Measurements from ENCODE around the gene ZNF892. TPM values are rescaled to one million over a fixed set of nuclear protein-coding genes. Genes with fewer than 3 reads are reported as not detected.

ZNF892 gene
- 15.9 TPM for polyA plus RNA-seq (2013, experiment 1 of 4)
- polyA plus RNA-seq (2013, experiment 2 of 4) = 15.9 TPM
- 7.6 TPM for polyA plus RNA-seq (2013, experiment 3 of 4)
- 8.6 TPM for polyA plus RNA-seq (2013, experiment 4 of 4)

DNA sequence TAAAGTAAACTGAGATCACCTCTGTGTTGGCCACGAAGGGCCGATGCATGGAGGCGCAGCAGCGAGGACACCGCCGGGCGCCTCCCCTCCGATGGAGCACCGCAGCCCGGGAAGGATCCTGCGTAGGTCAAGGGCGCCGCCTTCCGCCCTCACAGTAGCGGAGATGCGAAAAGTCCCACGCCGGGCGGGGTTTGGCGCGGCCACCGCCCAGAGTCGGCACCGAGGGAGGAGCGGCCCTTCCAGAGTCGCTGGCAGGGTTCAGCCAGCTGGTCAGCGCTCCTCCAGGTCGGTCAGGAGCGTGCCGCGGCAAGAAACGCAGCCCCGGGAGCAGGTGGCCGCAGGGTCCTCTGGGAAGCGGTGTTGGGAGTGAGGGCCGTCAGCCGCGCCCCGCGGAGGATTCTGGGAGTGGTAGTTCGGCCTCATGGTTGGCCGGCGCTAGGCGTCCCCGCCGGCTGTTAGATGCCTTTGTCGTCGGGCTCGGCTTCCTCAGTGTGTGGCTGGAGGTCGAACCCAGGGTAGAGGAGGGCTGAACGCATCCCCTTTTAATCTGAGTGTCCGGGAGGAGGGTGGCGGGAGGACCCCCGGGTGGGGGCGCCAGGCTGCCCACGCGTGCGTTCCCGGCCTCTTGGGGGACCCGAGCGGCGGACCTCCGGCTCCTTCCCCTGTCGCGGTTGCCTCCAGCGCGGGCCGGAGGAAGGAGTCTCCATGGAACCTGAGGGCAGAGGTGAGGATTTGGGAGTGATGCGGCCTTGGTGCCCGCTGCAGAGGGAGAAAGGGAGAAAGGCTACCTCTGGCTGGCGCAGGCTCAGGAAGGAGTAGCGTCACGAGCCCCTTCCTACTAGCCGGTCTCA is at the start of gene ZNF892:
ZNF892 (plus strand) TSS at position 411 of the 851 bp plus-strand sequence; CDS start at position 706, 295 bp downstream.
- H3K27ac ChIP-seq (ENCODE audit: insufficient read depth, low read depth, low read length, poor library complexity, severe bottlenecking) = no peak within 1 kb of the TSS
- H3K27me3 ChIP-seq (ENCODE audit: control insufficient read depth, insufficient read depth, low read length, poor library complexity, severe bottlenecking) = peaks cover 7% of the 10 kb centered on the region
- WGBS, 2 experiments = 1% methylated on average over 74 of the region's 74 CpGs
- peak within 1 kb of the TSS; percentile 74 for H3K4me3 ChIP-seq (ENCODE audit: insufficient read depth, low read depth, low read length)
- peaks cover 33% of the 10 kb centered on the region for H3K36me3 ChIP-seq (ENCODE audit: control insufficient read depth, insufficient read depth, low read length)
- H3K9me3 ChIP-seq (ENCODE audit: control insufficient read depth, low read length) = no peaks in the 10 kb centered on the region
- H3K4me1 ChIP-seq (ENCODE audit: control insufficient read depth, insufficient read depth, low read length) = peaks cover 8% of the 10 kb centered on the region

DNA sequence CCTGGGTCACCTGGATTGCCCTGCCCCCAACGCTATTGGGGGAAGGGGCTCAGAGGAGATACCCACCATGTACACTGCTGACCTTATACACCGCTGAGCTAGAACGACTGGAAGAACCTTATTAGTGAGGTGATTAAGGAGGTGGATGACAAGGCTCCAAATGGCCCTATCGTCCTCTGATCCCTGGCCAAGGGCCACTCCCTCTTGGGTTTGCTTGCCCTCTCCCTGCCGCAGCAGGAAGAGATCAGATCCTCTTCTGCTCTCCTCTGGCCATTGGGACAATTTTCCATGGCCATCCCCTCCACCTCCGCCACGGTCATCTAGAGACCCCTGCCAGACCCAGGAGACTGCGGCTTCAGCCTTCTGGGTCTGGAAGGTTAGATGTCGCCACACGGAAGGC is 48.9 kb upstream of the ZNF892 start:
- 83 to 85% methylated on average over 10 of the region's 10 CpGs for WGBS, 2 experiments
- H3K36me3 ChIP-seq (ENCODE audit: control insufficient read depth, insufficient read depth, low read length) = peaks cover 9% of the 10 kb centered on the region
- peaks cover 7% of the 10 kb centered on the region for H3K27me3 ChIP-seq (ENCODE audit: control insufficient read depth, insufficient read depth, low read length, poor library complexity, severe bottlenecking)
- H3K4me1 ChIP-seq (ENCODE audit: control insufficient read depth, insufficient read depth, low read length) = no peaks in the 10 kb centered on the region
- H3K4me3 ChIP-seq (ENCODE audit: insufficient read depth, low read depth, low read length) = peak overlapping the region; percentile 69
- no peak overlapping the region for H3K27ac ChIP-seq (ENCODE audit: insufficient read depth, low read depth, low read length, poor library complexity, severe bottlenecking)
- H3K9me3 ChIP-seq (ENCODE audit: control insufficient read depth, low read length) = no peaks in the 10 kb centered on the region

- Histone ChIP-seq H3K36me3 (ENCODE audit: control insufficient read depth, insufficient read depth, low read length) (peaks cover 9% of the 10 kb centered on the region), H3K27ac (ENCODE audit: insufficient read depth, low read depth, low read length, poor library complexity, severe bottlenecking) (no peak overlapping the region), H3K9me3 (ENCODE audit: control insufficient read depth, low read length) (no peaks in the 10 kb centered on the region), H3K4me1 (ENCODE audit: control insufficient read depth, insufficient read depth, low read length) (no peaks in the 10 kb centered on the region), H3K4me3 (ENCODE audit: insufficient read depth, low read depth, low read length) (peak overlapping the region; percentile 69), H3K27me3 (ENCODE audit: control insufficient read depth, insufficient read depth, low read length, poor library complexity, severe bottlenecking) (peaks cover 7% of the 10 kb centered on the region)
- 5% methylated on average over 58 of the region's 58 CpGs for WGBS, 2 experiments
These were observed 48.3 kb upstream of the ZNF892 start for GRCh38 chr2:95158891-95159619.

DNA sequence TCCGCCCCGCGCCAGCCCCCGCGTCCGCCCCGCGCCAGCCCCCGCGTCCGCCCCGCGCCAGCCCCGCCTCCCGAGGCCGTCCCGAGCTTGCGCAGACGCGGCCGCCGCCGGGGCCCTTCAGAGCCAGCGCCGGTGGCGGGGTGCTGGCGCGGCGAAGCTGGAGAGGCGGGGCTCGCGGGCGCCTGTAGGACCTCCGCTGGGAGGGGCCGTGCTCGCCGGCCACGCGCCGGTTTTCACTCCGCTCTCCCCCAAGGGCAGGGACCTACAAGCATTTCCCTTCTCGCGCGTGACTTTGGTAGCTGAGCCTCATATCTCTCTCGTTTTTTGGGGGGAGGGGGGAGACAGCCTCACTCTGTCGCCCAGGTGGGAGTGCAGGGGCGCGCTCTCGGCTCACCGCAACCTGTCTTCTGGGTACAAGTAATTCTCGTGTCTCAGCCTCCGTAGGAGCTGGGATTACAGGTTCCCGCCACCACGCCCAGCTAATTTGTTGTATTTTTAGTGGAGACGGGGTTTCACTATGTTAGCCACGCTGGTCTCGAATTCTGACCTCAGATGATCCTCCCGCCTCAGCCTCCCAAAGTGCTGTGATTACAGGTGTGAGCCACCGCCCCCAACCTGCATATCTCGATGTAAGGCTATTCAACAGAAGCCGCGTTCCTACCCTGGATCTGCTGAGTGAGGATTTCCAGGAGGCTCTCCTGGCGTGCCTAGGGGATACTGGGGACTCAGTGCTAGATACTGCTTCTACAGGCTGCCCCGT is 47.5 kb upstream of the ZNF892 start, which contains the start of gene ZNF514:
ZNF514 (minus strand) TSS at position 159 of the 760 bp plus-strand sequence. CDS start 6,595 bp downstream, outside the sequence.
- H3K9me3 ChIP-seq (ENCODE audit: control insufficient read depth, low read length) = no peaks in the 10 kb centered on the region

GRCh38 chr2:95165030-95165370 is 42.3 kb upstream of the ZNF892 start:
- Histone ChIP-seq H3K27me3 (ENCODE audit: control insufficient read depth, insufficient read depth, low read length, poor library complexity, severe bottlenecking) (peaks cover 4% of the 10 kb centered on the region), H3K9me3 (ENCODE audit: control insufficient read depth, low read length) (no peaks in the 10 kb centered on the region), H3K27ac (ENCODE audit: insufficient read depth, low read depth, low read length, poor library complexity, severe bottlenecking) (peak overlapping the region; percentile 67), H3K36me3 (ENCODE audit: control insufficient read depth, insufficient read depth, low read length) (no peaks in the 10 kb centered on the region), H3K4me3 (ENCODE audit: insufficient read depth, low read depth, low read length) (peak overlapping the region; percentile 85), H3K4me1 (ENCODE audit: control insufficient read depth, insufficient read depth, low read length) (peaks cover 3% of the 10 kb centered on the region)
- 4% methylated on average over 9 of the region's 9 CpGs for WGBS, 2 experiments

More for the DNA sequence above, 47.5 kb upstream of the ZNF892 start, which contains the start of gene ZNF514:
- Histone ChIP-seq H3K4me3 (ENCODE audit: insufficient read depth, low read depth, low read length) (peak within 1 kb of the TSS; percentile 69), H3K27me3 (ENCODE audit: control insufficient read depth, insufficient read depth, low read length, poor library complexity, severe bottlenecking) (peaks cover 7% of the 10 kb centered on the region), H3K4me1 (ENCODE audit: control insufficient read depth, insufficient read depth, low read length) (peaks cover 3% of the 10 kb centered on the region), H3K36me3 (ENCODE audit: control insufficient read depth, insufficient read depth, low read length) (peaks cover 9% of the 10 kb centered on the region), H3K27ac (ENCODE audit: insufficient read depth, low read depth, low read length, poor library complexity, severe bottlenecking) (no peak within 1 kb of the TSS)
- 11 to 12% methylated on average over 64 of the region's 64 CpGs for WGBS, 2 experiments

- Histone ChIP-seq H3K36me3 (ENCODE audit: control insufficient read depth, insufficient read depth, low read length) (no peaks in the 10 kb centered on the region), H3K9me3 (ENCODE audit: control insufficient read depth, low read length) (no peaks in the 10 kb centered on the region), H3K27ac (ENCODE audit: insufficient read depth, low read depth, low read length, poor library complexity, severe bottlenecking) (peak within 1 kb of the TSS; percentile 67), H3K4me3 (ENCODE audit: insufficient read depth, low read depth, low read length) (peak within 1 kb of the TSS; percentile 85), H3K4me1 (ENCODE audit: control insufficient read depth, insufficient read depth, low read length) (peaks cover 3% of the 10 kb centered on the region), H3K27me3 (ENCODE audit: control insufficient read depth, insufficient read depth, low read length, poor library complexity, severe bottlenecking) (peaks cover 4% of the 10 kb centered on the region)
- WGBS, 2 experiments = 0% methylated on average over 56 of the region's 56 CpGs
These were observed 41.8 kb upstream of the ZNF892 start, which contains the start of gene ZNF2 for GRCh38 chr2:95165371-95166064. Gene ZNF2, plus strand, starts transcription at chr2:95165809. Its CDS starts 10,418 bp downstream, at chr2:95176227.

DNA sequence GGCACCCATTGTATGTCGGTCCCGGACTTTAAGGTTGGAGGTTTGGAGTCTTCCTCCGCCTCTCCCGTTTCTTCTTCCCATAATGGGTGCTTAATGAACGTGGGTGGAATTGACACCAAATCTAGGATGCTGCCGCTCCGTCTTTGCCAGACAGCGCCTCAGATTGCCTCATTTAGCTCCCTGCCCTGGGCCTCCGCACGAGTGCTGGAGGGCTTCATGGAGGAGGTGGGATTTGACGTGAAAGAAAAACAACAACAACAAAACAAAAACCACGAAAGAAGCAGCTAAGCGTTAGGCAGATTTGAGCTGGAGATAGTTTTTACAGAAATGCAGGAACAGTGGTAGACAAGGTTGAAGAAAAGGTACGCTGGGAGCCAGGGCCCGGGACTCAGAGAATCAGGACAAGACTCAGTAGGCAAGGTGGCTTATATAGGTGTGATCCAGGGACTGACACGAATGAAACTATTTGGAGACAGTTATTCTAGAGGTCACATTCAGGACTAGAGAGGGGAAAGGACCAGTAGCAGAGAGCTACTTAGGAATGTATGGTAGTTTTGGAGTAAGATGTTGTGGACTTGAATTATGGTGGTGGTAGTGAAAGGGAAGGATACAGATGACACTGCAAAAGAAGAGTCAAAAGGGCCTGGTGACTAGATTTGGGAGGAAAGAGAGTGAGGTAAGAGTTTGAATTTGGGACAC is 41.1 kb upstream of the ZNF892 start:
- H3K27ac ChIP-seq (ENCODE audit: insufficient read depth, low read depth, low read length, poor library complexity, severe bottlenecking) = no peak overlapping the region
- H3K36me3 ChIP-seq (ENCODE audit: control insufficient read depth, insufficient read depth, low read length) = no peaks in the 10 kb centered on the region
- 15% methylated on average over 15 to 16 of the region's 16 CpGs for WGBS, 2 experiments
- H3K27me3 ChIP-seq (ENCODE audit: control insufficient read depth, insufficient read depth, low read length, poor library complexity, severe bottlenecking) = peaks cover 4% of the 10 kb centered on the region
- peaks cover 3% of the 10 kb centered on the region for H3K4me1 ChIP-seq (ENCODE audit: control insufficient read depth, insufficient read depth, low read length)
- peak overlapping the region; percentile 85 for H3K4me3 ChIP-seq (ENCODE audit: insufficient read depth, low read depth, low read length)
- no peaks in the 10 kb centered on the region for H3K9me3 ChIP-seq (ENCODE audit: control insufficient read depth, low read length)

DNA sequence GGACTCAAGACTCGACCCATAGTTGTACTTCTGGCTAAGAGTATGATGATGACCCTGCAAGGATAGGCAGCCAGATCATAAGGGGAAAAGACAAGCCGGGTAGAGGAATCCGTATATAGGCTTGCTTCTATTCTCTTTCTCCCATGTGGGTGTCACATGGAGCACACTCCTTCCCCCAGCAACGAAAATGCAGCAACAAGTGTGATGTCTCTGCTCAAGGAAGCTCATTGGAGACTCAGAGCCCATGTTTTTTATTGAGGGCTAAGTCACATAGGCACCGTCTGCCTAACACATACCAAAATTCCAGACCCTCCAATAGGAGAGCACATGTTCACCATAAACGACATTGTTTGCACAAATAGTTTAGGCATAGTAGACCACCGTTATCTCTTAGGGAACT is 35.4 kb upstream of the ZNF892 start:
- H3K27ac ChIP-seq (ENCODE audit: insufficient read depth, low read depth, low read length, poor library complexity, severe bottlenecking) = no peak overlapping the region
- H3K36me3 ChIP-seq (ENCODE audit: control insufficient read depth, insufficient read depth, low read length) = no peaks in the 10 kb centered on the region
- H3K4me1 ChIP-seq (ENCODE audit: control insufficient read depth, insufficient read depth, low read length) = no peaks in the 10 kb centered on the region
- H3K4me3 ChIP-seq (ENCODE audit: insufficient read depth, low read depth, low read length) = no peak overlapping the region
- 91% methylated on average over 7 of the region's 7 CpGs for WGBS, 2 experiments
- no peaks in the 10 kb centered on the region for H3K27me3 ChIP-seq (ENCODE audit: control insufficient read depth, insufficient read depth, low read length, poor library complexity, severe bottlenecking)
- no peaks in the 10 kb centered on the region for H3K9me3 ChIP-seq (ENCODE audit: control insufficient read depth, low read length)

DNA sequence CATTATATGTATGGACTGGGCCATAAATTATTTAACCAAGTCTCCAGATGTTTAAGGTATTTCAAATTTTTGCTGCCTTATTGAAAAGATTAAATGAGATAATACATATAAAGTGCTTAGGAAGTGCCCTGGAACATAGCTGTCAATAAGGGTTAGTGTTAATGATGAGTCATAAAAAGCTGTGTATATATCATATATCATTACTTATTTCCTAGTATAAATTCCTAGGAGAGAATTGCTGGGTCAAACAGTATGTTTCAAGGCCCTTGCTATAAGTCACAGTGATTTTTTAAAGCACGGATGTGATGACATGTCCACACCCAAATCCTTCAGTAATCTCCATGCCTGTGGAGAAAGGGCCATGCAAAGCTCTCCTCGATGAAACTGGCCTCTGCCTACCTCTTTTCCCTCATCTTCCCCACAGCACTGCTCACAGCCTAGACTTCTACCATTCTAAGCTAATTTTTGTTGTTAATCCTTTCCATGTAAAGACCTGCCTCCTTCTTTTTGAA is 33.2 kb upstream of the ZNF892 start:
- H3K4me1 ChIP-seq (ENCODE audit: control insufficient read depth, insufficient read depth, low read length) = no peaks in the 10 kb centered on the region
- H3K27ac ChIP-seq (ENCODE audit: insufficient read depth, low read depth, low read length, poor library complexity, severe bottlenecking) = no peak overlapping the region
- H3K36me3 ChIP-seq (ENCODE audit: control insufficient read depth, insufficient read depth, low read length) = no peaks in the 10 kb centered on the region
- no peaks in the 10 kb centered on the region for H3K9me3 ChIP-seq (ENCODE audit: control insufficient read depth, low read length)
- no peaks in the 10 kb centered on the region for H3K27me3 ChIP-seq (ENCODE audit: control insufficient read depth, insufficient read depth, low read length, poor library complexity, severe bottlenecking)
- 94 to 95% methylated on average over 2 of the region's 2 CpGs for WGBS, 2 experiments
- no peak overlapping the region for H3K4me3 ChIP-seq (ENCODE audit: insufficient read depth, low read depth, low read length)
